ENCODE results near the gene SPHK2. TPM values are rescaled to one million over a fixed set of nuclear protein-coding genes. Genes with fewer than 3 reads are reported as not detected.
"Not testable (repeated sequence)": the region's sequence is repeated elsewhere in the genome, so short reads cannot be mapped to it uniquely, and the experiment has no call there.

SPHK2 gene
- polyA plus RNA-seq, 3 donors, result 8.5 to 9.4 (median 9.1) TPM

GRCh38 chr19:48656840-48657474 is 37.7 kb downstream of the SPHK2 start:
- H3K27me3 ChIP-seq (ENCODE audit: control insufficient read depth in 2 of 2, insufficient read depth in 2 of 2, low read length in 2 of 2), result no peaks in the 10 kb centered on the region
- H2AFZ ChIP-seq (ENCODE audit: insufficient read depth, low read depth, low read length, poor library complexity, severe bottlenecking), result no peak overlapping the region
- DNase-seq, result no peak
- H3K4me2 ChIP-seq (replicated peaks; ENCODE audit: extremely low read depth, low read length, poor library complexity, severe bottlenecking), result no peak overlapping the region
- Mint-ChIP-seq H3K27me3 (ENCODE audit: low read depth in 3 of 3) (peaks cover 5 to 8% (median 7%) of the 10 kb centered on the region in 3 donors), H3K36me3 (no peaks in the 10 kb centered on the region), H3K4me1 (peaks cover 23% of the 10 kb centered on the region), H3K27ac (peak overlapping the region in 1 of 7 donors; percentile 70), H3K9me3 (peaks cover 0 to 3% (median 0%) of the 10 kb centered on the region in 7 donors), H3K4me3 (no peak overlapping the region)
- H3K36me3 ChIP-seq (replicated peaks in 1 of 2; ENCODE audit: control insufficient read depth in 1 of 2, insufficient read depth in 2 of 2, low read length in 2 of 2), result no peaks in the 10 kb centered on the region
- no peaks in the 10 kb centered on the region for H4K20me1 ChIP-seq (ENCODE audit: insufficient read depth, low read length)
- peaks cover 24 to 28% of the 10 kb centered on the region in 2 donors for H3K4me1 ChIP-seq (ENCODE audit: control insufficient read depth in 1 of 2, insufficient read depth in 2 of 2, low read length in 2 of 2)
- no peak for TF ChIP-seq CTCF (IDR thresholded peaks at IDR 0.05)
- WGBS (ENCODE audit: insufficient coverage), result 69% methylated on average over 11 of the region's 16 CpGs
- no peaks in the 10 kb centered on the region for H3K9me3 ChIP-seq (replicated peaks in 1 of 2; ENCODE audit: control insufficient read depth in 1 of 2, insufficient read depth in 1 of 2, low read length in 2 of 2)
- no peak overlapping the region for H3K9ac ChIP-seq (ENCODE audit: insufficient read depth, low read length, poor library complexity, severe bottlenecking)
- no peak overlapping the region for H3K27ac ChIP-seq (ENCODE audit: low read depth in 1 of 2, low read length in 2 of 2)
- H3K4me3 ChIP-seq (replicated peaks in 1 of 3; ENCODE audit: low read depth in 2 of 3, low read length in 3 of 3), result no peak overlapping the region
- intact Hi-C loops (cut with micrococcal nuclease), result no loop called here
- H3K79me2 ChIP-seq (ENCODE audit: insufficient read depth, low read length), result no peaks in the 10 kb centered on the region

- H3K9ac ChIP-seq (ENCODE audit: insufficient read depth, low read length, poor library complexity, severe bottlenecking); H3K4me3 ChIP-seq (replicated peaks in 1 of 3; ENCODE audit: low read depth in 2 of 3, low read length in 3 of 3); H3K4me3 Mint-ChIP-seq; H3K36me3 ChIP-seq (replicated peaks in 1 of 2; ENCODE audit: control insufficient read depth in 1 of 2, insufficient read depth in 2 of 2, low read length in 2 of 2); H3K36me3 Mint-ChIP-seq; H3K4me2 ChIP-seq (replicated peaks; ENCODE audit: extremely low read depth, low read length, poor library complexity, severe bottlenecking); H3K79me2 ChIP-seq (ENCODE audit: insufficient read depth, low read length); H3K9me3 Mint-ChIP-seq; DNase-seq; H2AFZ ChIP-seq (ENCODE audit: insufficient read depth, low read depth, low read length, poor library complexity, severe bottlenecking); H3K9me3 ChIP-seq (replicated peaks in 1 of 2; ENCODE audit: control insufficient read depth in 1 of 2, insufficient read depth in 1 of 2, low read length in 2 of 2); H3K27me3 ChIP-seq (ENCODE audit: control insufficient read depth in 2 of 2, insufficient read depth in 2 of 2, low read length in 2 of 2); H3K27ac ChIP-seq (ENCODE audit: low read depth in 1 of 2, low read length in 2 of 2); H4K20me1 ChIP-seq (ENCODE audit: insufficient read depth, low read length); intact Hi-C loops (cut with micrococcal nuclease): not testable (repeated sequence)
- 90% methylated on average over 4 of the region's 5 CpGs for WGBS (ENCODE audit: insufficient coverage)
- H3K4me1 ChIP-seq (ENCODE audit: control insufficient read depth in 1 of 2, insufficient read depth in 2 of 2, low read length in 2 of 2), result peaks cover 23 to 26% of the 10 kb centered on the region in 2 donors
- peak overlapping the region in 1 of 7 donors; percentile 11 for H3K27ac Mint-ChIP-seq
- H3K27me3 Mint-ChIP-seq (ENCODE audit: low read depth in 3 of 3), result peaks cover 7 to 10% (median 7%) of the 10 kb centered on the region in 3 donors
- peaks cover 17% of the 10 kb centered on the region for H3K4me1 Mint-ChIP-seq
These were observed 38.5 kb downstream of the SPHK2 start for GRCh38 chr19:48657828-48658227.
